Heart right ventricle (tissue), 16 donors: Measurements from ENCODE around the gene TMEM63B. TPM values are rescaled to one million over a fixed set of nuclear protein-coding genes. Genes with fewer than 3 reads are reported as not detected.

Experiments
- ATAC-seq, 8 donors: fragments of 200-7000 bp; cut with Tn5 transposase; one replicate each; pipeline ENCODE4 v1.9.1; 2020; ENCODE audit warnings: mild to moderate bottlenecking in 8 of 8, moderate library complexity in 8 of 8, moderate number of reproducible peaks in 1 of 8
- DNase-seq, 2 donors: peaks; one replicate each; pipeline ENCODE4 v3.0.0-alpha.2; 2020
- H3K27ac ChIP-seq, 10 donors: fragments of 200-600 bp; sonication (generic) in 2 of 10; one replicate each; pipeline versions ENCODE4 v1.5.0 to v1.8.0; 2020 to 2022; ENCODE audit warnings: mild to moderate bottlenecking in 3 of 10
- H3K27me3 ChIP-seq, 7 donors: fragments of 200-600 bp; one replicate each; pipeline ENCODE4 v1.8.0; 2021 to 2022; ENCODE audit warnings: mild to moderate bottlenecking in 2 of 7
- H3K36me3 ChIP-seq, 9 donors: fragments of 200-600 bp; sonication (generic) in 1 of 9; one replicate each; pipeline versions ENCODE4 v1.5.0 to v1.8.0; 2020 to 2022; ENCODE audit warnings: mild to moderate bottlenecking in 2 of 9
- H3K4me1 ChIP-seq, 9 donors: fragments of 200-600 bp; sonication (generic) in 1 of 9; one replicate each; pipeline versions ENCODE4 v1.5.0 to v1.8.0; 2020 to 2022; ENCODE audit warnings: mild to moderate bottlenecking in 4 of 9
- H3K4me3 ChIP-seq, 10 donors: fragments of 200-600 bp; sonication (generic) in 2 of 10; one replicate each; pipeline versions ENCODE4 v1.5.0 to v1.8.0; 2020 to 2022; ENCODE audit warnings: mild to moderate bottlenecking in 7 of 10, moderate library complexity in 2 of 10
- H3K9me3 ChIP-seq, 11 donors: fragments of 200-600 bp in 10 of 11; sonication (generic) in 2 of 11; one replicate each; pipeline versions ENCODE4 v1.5.0 to v1.8.0; 2013 to 2022; ENCODE audit warnings: mild to moderate bottlenecking in 2 of 11, control low read depth in 1 of 11, moderate library complexity in 1 of 11
- WGBS, 2 donors: extraction: QIAGEN DNeasy Blood & Tissue Kit; methylation state at CpG; one replicate each; pipeline ENCODE4 v1.1.7; 2013; ENCODE audit warnings: inconsistent platforms in 1 of 2; 5-methylcytosine and 5-hydroxymethylcytosine counted together
- intact Hi-C, 10 donors: fragments of 100-400 bp; cut with DNase I; formaldehyde crosslinking; loops; one replicate each; pipeline versions ENCODE4 v1.11.1 to v1.14.2; 2022
- polyA plus RNA-seq, 2 donors: library from polyadenylated mRNA; stranded (reverse); fragments of 200-250 nt; gene quantifications; one replicate each; pipeline ENCODE4 v1.2.3, GENCODE V29; 2013
- total RNA-seq, 10 donors: library from RNA; stranded (reverse); fragmentation: NEBNext Ultra II Directional in 3 of 10; extraction: Animal tissue kit (Norgen Biotek cat#: 25700) in 3 of 10; gene quantifications; one replicate each; pipeline versions ENCODE4 v1.2.1 to v1.2.4, GENCODE V29; 2021 to 2023
- TF ChIP-seq, protein P1 (sequence below), 9 donors: fragments of 200-600 bp; sonication (generic) in 2 of 9; IDR thresholded peaks; one replicate each; pipeline versions ENCODE4 v1.5.0 to v1.8.0; 2021 to 2022; ENCODE audit warnings: antibody characterized with exemption in 9 of 9, mild to moderate bottlenecking in 5 of 9, moderate library complexity in 1 of 9
- donor health status: Arrhythmogenic right ventricular cardiomyopathy.
- donor health status: ischemic (EF 13 %, LVEDD 7.1; RV severe dilation, severe dysfunction).
- donor health status: healthy with polysubstance abuse.
- donor health status: DM: no; HTN: yes; CAD: no.
- donor health status: DM: no; HTN: no; CAD: no.
- donor health status: ischemic (EF 25% LVEDD 6.9; RV normal size, moderate dysfunction).
- donor health status: ischemic (EF 25% LVEDD 5.7; RV mildly dilated, moderate dysfunction).
- donor health status: healthy.
- donor health status: DM: yes; HTN: yes; CAD: no.
- donor health status: Ischemic cardiomyopathy.
- donor health status: ischemic (EF 35%, LVEDD 5.7; RV mildly dilated, moderate dysfunction).
- donor health status: nonischemic (EF 11% LVEDD 7.7; RV severe dilation, severe dysfunction).
- donor health status: DM: yes; HTN: yes; CAD: no.
- donor health status: PGD.
- donor health status: ischemic (EF 29% LVEDD 5.4; RV normal size, mild dysfunction).
- donor health status: nonischemic (EF 23%, LVEDD 6.1; RV moderate dilation, normal function).

TMEM63B gene
- total and polyA plus RNA-seq, 12 donors: 20.3 to 67.1 (median 37.3) TPM

GRCh38 chr6:44133003-44133931, 5.9 kb downstream of the TMEM63B start:
- 37 to 46% methylated on average over 9 of the region's 9 CpGs for WGBS, 2 donors
- H3K9me3 ChIP-seq: no peaks in the 10 kb centered on the region
- no peaks in the 10 kb centered on the region for H3K27me3 ChIP-seq
- TF ChIP-seq, protein P1, sequence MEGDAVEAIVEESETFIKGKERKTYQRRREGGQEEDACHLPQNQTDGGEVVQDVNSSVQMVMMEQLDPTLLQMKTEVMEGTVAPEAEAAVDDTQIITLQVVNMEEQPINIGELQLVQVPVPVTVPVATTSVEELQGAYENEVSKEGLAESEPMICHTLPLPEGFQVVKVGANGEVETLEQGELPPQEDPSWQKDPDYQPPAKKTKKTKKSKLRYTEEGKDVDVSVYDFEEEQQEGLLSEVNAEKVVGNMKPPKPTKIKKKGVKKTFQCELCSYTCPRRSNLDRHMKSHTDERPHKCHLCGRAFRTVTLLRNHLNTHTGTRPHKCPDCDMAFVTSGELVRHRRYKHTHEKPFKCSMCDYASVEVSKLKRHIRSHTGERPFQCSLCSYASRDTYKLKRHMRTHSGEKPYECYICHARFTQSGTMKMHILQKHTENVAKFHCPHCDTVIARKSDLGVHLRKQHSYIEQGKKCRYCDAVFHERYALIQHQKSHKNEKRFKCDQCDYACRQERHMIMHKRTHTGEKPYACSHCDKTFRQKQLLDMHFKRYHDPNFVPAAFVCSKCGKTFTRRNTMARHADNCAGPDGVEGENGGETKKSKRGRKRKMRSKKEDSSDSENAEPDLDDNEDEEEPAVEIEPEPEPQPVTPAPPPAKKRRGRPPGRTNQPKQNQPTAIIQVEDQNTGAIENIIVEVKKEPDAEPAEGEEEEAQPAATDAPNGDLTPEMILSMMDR (IDR thresholded peaks at IDR 0.05): no peak
- peak overlapping the region in 6 of 10 donors; percentile 31 to 57 (median 41) for H3K27ac ChIP-seq
- ATAC-seq (peak; percentile 72 to 90 (median 80)), DNase-seq (peak; percentile 51 to 52)
- H3K4me1 ChIP-seq: peaks cover 2 to 37% (median 16%) of the 10 kb centered on the region in 9 donors
- peaks cover 0 to 42% (median 18%) of the 10 kb centered on the region in 9 donors for H3K36me3 ChIP-seq
- intact Hi-C loops: loop anchor here in 2 of 10 donors (5.0 kb wide), 1 partner anchor 36 kb away; no protein-coding TSS in a partner anchor
- peak overlapping the region in 5 of 10 donors; percentile 1 to 28 (median 26) for H3K4me3 ChIP-seq

DNA sequence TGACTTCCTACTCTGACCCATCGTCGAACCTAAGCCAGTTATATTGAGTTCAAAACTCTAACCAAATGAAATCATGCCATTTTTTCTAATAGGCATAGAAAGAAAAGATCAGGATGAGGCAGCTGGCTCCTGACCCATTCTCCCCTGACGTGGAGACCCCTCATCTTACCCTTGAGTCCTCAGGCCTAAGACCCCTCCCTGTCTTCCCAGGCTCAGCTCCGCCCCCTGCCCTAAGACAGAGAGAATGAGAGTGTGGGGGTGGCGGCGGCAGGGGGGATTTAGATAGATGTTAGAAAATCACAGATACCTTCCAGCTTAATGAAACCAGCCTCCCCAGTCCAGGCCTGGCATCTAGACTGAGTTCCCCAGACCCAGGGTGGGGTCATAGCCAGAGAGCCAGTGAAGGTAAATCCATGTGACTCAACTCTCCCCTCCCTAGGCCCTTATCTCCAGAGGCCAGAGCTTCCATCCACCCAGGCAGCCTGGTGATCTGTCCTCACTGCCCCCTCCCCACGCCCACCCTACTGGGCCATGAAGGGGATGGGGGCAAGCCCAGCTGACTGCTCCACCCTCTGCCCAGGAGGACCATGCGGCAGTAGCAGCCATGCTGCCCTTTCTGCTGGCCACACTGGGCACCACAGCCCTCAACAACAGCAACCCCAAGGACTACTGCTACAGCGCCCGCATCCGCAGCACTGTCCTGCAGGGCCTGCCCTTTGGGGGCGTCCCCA, 6.8 kb downstream of the TMEM63B start:
- TF ChIP-seq, protein P1 (IDR thresholded peaks at IDR 0.05): no peak
- intact Hi-C loops: loop anchor here in 2 of 10 donors (5.0 kb wide), 1 partner anchor 37 kb away; no protein-coding TSS in a partner anchor
- 90 to 92% methylated on average over 12 of the region's 12 CpGs for WGBS, 2 donors
- no peak for ATAC-seq
- Histone ChIP-seq H3K36me3 (peaks cover 0 to 51% (median 18%) of the 10 kb centered on the region in 9 donors), H3K27ac (no peak overlapping the region), H3K4me1 (peaks cover 0 to 28% (median 11%) of the 10 kb centered on the region in 9 donors), H3K9me3 (no peaks in the 10 kb centered on the region), H3K4me3 (no peak overlapping the region), H3K27me3 (no peaks in the 10 kb centered on the region)
- no peak for DNase-seq

- intact Hi-C loops: loop anchor here in 1 of 10 donors (5.0 kb wide), 1 partner anchor 33 kb away; no protein-coding TSS in a partner anchor
- peaks cover 0 to 21% (median 11%) of the 10 kb centered on the region in 9 donors for H3K4me1 ChIP-seq
These were observed 7.9 kb downstream of the TMEM63B start for GRCh38 chr6:44135173-44135758.

More at GRCh38 chr6:44135173-44135758, 7.9 kb downstream of the TMEM63B start:
- Histone ChIP-seq H3K27ac (no peak overlapping the region), H3K4me3 (no peak overlapping the region), H3K36me3 (peaks cover 0 to 62% (median 22%) of the 10 kb centered on the region in 9 donors), H3K9me3 (no peaks in the 10 kb centered on the region), H3K27me3 (no peaks in the 10 kb centered on the region)
- 85 to 90% methylated on average over 10 of the region's 10 CpGs for WGBS, 2 donors
- TF ChIP-seq, protein P1 (IDR thresholded peaks at IDR 0.05): no peak
- DNase-seq (no peak), ATAC-seq (no peak)
